PFSK-1 (cell line): ENCODE results near the gene RPS8.

Experiments
- FOXP2 ChIP-seq: optimal IDR thresholded peaks from 2 replicates; pipeline ENCODE3; 2011; ENCODE audit warnings: borderline replicate concordance, control low read depth, inconsistent platforms; ENCODE audit not compliant: insufficient read depth; ENCODE audit errors: extremely low read length, extremely low read depth
- POLR2AphosphoS5 ChIP-seq: IDR thresholded peaks from 2 replicates; pipeline ENCODE4 v1.6.1; 2012; ENCODE audit warnings: low read depth, mild to moderate bottlenecking, control low read depth, low read length, moderate library complexity
- SIN3A ChIP-seq: IDR thresholded peaks from 2 replicates; pipeline ENCODE4 v1.6.1; 2012; ENCODE audit warnings: mild to moderate bottlenecking, low read length, moderate library complexity, borderline replicate concordance; ENCODE audit not compliant: insufficient read depth
- TAF1 ChIP-seq: IDR thresholded peaks from 2 replicates; pipeline ENCODE4 v1.6.1; 2012; ENCODE audit warnings: low read length, control low read depth, borderline replicate concordance; ENCODE audit not compliant: insufficient read depth
- TF ChIP-seq, protein P1 (sequence below), 2 experiments: IDR thresholded peaks; 2 replicates each; pipeline versions ENCODE4 v1.6.1 to v1.8.0; 2011 to 2012; ENCODE audit warnings: low read depth in 2 of 2, low read length in 2 of 2, control low read depth in 1 of 2, inconsistent platforms in 1 of 2, mild to moderate bottlenecking in 1 of 2, moderate library complexity in 1 of 2; ENCODE audit not compliant: insufficient read depth in 1 of 2

The RPS8 gene

GRCh38 chr1:44812822-44813543, 37.6 kb downstream of the RPS8 start:
- TF ChIP-seq, protein P1, sequence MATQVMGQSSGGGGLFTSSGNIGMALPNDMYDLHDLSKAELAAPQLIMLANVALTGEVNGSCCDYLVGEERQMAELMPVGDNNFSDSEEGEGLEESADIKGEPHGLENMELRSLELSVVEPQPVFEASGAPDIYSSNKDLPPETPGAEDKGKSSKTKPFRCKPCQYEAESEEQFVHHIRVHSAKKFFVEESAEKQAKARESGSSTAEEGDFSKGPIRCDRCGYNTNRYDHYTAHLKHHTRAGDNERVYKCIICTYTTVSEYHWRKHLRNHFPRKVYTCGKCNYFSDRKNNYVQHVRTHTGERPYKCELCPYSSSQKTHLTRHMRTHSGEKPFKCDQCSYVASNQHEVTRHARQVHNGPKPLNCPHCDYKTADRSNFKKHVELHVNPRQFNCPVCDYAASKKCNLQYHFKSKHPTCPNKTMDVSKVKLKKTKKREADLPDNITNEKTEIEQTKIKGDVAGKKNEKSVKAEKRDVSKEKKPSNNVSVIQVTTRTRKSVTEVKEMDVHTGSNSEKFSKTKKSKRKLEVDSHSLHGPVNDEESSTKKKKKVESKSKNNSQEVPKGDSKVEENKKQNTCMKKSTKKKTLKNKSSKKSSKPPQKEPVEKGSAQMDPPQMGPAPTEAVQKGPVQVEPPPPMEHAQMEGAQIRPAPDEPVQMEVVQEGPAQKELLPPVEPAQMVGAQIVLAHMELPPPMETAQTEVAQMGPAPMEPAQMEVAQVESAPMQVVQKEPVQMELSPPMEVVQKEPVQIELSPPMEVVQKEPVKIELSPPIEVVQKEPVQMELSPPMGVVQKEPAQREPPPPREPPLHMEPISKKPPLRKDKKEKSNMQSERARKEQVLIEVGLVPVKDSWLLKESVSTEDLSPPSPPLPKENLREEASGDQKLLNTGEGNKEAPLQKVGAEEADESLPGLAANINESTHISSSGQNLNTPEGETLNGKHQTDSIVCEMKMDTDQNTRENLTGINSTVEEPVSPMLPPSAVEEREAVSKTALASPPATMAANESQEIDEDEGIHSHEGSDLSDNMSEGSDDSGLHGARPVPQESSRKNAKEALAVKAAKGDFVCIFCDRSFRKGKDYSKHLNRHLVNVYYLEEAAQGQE (IDR thresholded peaks at IDR 0.05; ENCODE audit: insufficient read depth in 1 of 2, low read depth in 2 of 2, low read length in 2 of 2), result no peak
- no peak for TF ChIP-seq SIN3A

DNA sequence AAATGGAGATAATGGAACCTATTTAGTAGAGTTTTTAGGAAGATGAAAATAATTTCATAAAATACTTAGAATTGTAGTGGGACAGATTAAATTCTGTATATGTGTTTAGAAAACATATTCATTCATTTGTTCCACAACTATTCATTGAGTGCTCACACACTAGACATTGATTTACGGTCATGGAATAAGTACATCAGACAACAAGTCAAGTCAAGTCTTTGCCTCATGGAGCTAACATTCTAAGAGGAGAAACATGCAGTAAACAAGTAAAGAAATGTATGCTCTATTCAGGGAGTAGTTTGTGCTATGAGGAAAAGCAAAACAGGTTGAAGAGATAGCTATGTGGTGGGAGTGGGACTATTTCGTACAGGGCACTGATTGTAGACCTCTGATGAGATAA, 42.0 kb downstream of the RPS8 start:
- TF ChIP-seq, protein P1 (IDR thresholded peaks at IDR 0.05; ENCODE audit: insufficient read depth in 1 of 2, low read depth in 2 of 2, low read length in 2 of 2), result no peak
- TF ChIP-seq FOXP2 (no peak), TAF1 (no peak), POLR2AphosphoS5 (no peak), SIN3A (no peak)

- TF ChIP-seq, protein P1 (IDR thresholded peaks at IDR 0.05; ENCODE audit: insufficient read depth in 1 of 2, low read depth in 2 of 2, low read length in 2 of 2), result no peak
- no peak for TF ChIP-seq FOXP2
- no peak for TF ChIP-seq SIN3A
- no peak for TF ChIP-seq POLR2AphosphoS5
- TF ChIP-seq TAF1, result no peak
Observed at GRCh38 chr1:44817771-44818495, 42.6 kb downstream of the RPS8 start.

DNA sequence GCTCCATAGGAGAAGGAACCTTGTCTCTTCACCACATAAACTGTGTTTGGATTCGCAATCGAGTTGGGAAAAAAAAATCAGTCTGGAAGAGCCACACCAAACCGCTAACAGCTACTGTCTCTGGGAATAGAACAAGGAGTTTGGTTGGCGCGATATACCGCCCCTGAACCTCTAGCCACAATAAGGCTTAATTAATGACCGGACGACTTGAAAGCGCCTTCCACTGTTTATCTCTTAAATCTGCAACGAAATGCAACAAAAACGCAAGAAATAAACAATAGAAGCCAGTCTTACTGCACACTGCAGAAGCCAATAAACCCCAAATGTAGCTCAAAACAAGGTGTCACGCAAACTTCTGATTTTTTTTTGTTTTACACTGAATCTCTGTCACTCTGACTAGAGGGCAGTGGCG, 43.9 kb downstream of the RPS8 start:
- TF ChIP-seq POLR2AphosphoS5 (no peak), SIN3A (no peak)

- peak; percentile 76; the same call in 1 of the 2 replicates for TF ChIP-seq SIN3A
- no peak for TF ChIP-seq FOXP2
- TF ChIP-seq TAF1, result peak; percentile 55; the same call in 1 of the 2 replicates
- peak; percentile 98 for TF ChIP-seq POLR2AphosphoS5
- TF ChIP-seq, protein P1 (IDR thresholded peaks at IDR 0.05; ENCODE audit: insufficient read depth in 1 of 2, low read depth in 2 of 2, low read length in 2 of 2), result no peak
Observed at GRCh38 chr1:44819608-44820327, 44.4 kb downstream of the RPS8 start.
